Measurements from ENCODE around the gene ZNF439.

DNA sequence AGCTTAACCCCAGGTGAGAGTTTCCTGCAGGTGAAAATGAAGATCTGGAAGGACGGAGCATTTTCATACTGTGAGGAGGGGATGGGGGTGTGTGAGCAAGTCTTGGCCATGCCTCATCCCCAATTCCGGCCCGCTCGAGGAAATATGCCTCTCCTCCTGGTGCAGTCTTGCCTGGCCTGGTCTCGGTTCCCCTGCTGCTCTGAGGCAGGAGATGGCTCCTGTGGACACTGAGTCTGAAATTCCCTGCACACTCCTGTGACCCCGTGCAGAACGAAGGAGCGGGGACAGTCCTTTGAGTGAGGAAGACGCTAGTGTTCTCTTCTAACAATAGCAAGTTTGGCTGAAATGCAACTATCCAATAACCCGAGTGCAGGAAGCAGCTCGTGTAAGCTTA is 329 bp upstream of the ZNF439 start:
- TF ChIP-seq POLR2AphosphoS5 (IDR thresholded peaks at IDR 0.05; ENCODE audit: low read depth, low read length): no peak
- TF ChIP-seq POLR2A (IDR thresholded peaks at IDR 0.05; ENCODE audit: low read depth, low read length): no peak
- no peak for TF ChIP-seq SPI1 (IDR thresholded peaks at IDR 0.05; ENCODE audit: low read depth, low read length)
- no peak for TF ChIP-seq TAF1 (IDR thresholded peaks at IDR 0.05; ENCODE audit: low read depth, low read length)
- no peak for TF ChIP-seq POU2F2 (IDR thresholded peaks at IDR 0.05; ENCODE audit: low read depth, low read length)
